GM19372 (cell line): ENCODE data around the gene AP3S1.

ENCODE experiments used
- ATAC-seq: cut with Tn5 transposase; IDR thresholded peaks from one replicate; pipeline ENCODE4 v1.9.1; 2021; ENCODE audit warnings: mild to moderate bottlenecking, low read depth, moderate library complexity; ENCODE audit not compliant: unreplicated experiment

The AP3S1 gene

DNA sequence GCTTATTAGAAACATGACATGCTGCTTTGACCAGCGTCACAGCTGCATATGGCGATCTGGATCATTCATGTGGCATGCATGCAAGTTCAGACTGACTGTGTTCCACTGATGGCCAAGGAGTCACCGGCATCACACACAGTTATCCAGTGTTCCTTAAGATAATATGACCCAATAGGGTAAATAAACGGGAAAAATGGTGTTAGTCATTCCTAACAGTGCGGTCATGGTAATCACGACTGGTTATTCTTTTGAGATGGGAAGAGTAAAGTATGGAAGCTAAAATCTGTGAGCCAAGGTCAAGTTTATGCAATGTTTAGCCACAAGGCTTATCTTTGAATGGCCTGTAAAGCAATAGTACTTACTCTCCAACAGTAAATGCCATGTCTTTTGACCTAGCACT, 91.3 kb downstream of the AP3S1 start:
- ATAC-seq: no peak

- ATAC-seq: no peak
Observed at GRCh38 chr5:115934388-115934974, 92.7 kb downstream of the AP3S1 start.

DNA sequence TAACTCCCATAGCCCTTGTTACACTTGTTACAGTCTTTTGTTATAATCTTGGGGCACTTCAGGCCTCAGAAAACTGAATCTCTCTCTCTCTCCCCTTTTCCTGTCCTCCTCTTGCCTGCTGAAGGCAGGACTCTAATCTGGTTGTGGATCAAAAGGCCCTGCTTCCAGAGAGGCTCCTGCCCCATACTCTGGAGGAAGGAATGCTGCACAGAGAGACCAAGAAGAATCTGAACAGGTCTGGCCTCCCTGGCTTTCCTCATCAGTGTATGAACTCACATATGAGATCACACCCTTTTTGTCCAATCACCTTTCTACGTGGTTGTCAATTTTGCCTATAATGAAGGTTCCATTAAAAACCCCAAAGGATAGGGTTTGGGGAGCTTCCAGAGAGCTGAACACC, 94.3 kb downstream of the AP3S1 start:
- ATAC-seq: no peak

GRCh38 chr5:115939059-115939458, 97.3 kb downstream of the AP3S1 start:
- no peak for ATAC-seq

- no peak for ATAC-seq
Observed at GRCh38 chr5:115940080-115940810, 98.5 kb downstream of the AP3S1 start.

- ATAC-seq: no peak
Observed at GRCh38 chr5:115941051-115941675, 99.4 kb downstream of the AP3S1 start.

DNA sequence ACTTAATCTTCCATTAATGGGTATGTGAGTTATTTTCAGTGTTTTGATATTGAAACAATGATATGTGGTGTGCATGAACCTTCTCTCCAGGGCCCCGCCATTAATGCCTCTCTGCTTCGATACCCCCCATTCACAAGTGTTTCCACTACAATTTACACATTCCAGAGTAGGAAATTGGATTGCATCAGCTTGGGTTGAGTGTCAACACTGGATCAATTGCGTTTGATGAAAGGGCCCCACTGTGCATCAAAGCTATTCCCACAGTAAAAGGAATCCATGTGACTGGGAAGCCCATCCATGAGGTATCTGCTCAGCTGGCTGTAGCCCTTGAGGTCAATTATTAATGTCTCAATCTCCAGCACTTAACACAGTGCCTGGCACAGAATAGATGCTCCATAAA, 102.8 kb downstream of the AP3S1 start:
- no peak for ATAC-seq

GRCh38 chr5:115946655-115947054, 104.9 kb downstream of the AP3S1 start:
- no peak for ATAC-seq

DNA sequence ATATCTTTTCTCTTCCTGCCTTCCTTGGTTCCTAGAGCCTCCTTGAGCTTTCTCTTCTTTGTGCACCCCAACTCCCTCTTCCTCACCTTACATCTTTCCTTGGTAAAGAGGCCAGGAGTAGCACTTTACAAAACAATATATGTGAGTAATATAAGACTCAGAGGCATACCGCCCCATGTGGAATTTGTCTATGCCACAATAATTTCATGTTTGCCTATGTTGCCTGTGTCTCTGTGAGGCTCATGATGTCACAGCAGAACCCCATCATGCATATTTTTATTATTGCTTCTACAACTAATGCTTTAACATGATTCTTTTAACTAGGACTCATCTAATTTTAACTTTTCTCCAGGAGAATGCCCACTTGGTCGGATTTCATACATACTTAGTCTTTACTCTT, 105.5 kb downstream of the AP3S1 start:
- no peak for ATAC-seq

DNA sequence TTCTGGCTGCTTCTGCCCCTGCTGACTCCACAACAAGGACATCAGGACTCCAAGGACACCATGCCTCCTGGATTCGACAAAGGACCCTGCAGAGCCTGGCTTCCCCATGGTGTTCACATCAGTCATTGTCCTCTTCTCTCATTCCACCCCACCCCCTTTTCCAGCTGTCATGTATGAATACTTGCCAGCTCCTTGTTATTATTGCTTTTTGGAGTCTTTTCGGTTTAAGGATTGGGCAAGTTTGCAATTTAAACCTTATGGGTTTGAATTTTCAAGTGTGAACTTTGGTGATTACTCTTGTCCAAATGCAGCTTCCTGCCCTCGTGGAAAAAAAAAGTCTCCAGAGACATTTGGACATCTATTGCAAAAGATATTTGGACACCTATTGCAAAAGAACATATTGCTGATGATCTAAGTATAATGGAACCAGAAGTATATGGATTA, 106.4 kb downstream of the AP3S1 start:
- no peak for ATAC-seq

DNA sequence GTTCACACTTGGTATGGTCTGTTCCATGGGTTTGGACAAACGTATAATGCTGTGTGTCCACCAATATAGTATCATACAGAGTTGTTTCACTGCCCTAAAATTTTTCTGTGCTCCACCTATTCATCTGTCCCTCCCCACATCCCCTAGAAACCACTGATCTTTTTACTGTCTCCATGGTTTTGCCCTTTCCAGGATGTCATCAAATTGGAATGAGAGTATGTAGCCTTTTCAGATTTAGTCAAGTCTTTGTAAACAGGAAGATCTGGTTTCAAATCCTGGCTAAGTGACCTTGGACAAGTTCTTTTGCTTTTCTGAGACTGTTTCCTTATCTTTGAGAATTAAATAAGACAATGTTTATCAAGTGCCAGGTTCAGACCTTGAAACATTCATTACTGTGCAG, 107.4 kb downstream of the AP3S1 start:
- ATAC-seq: no peak

DNA sequence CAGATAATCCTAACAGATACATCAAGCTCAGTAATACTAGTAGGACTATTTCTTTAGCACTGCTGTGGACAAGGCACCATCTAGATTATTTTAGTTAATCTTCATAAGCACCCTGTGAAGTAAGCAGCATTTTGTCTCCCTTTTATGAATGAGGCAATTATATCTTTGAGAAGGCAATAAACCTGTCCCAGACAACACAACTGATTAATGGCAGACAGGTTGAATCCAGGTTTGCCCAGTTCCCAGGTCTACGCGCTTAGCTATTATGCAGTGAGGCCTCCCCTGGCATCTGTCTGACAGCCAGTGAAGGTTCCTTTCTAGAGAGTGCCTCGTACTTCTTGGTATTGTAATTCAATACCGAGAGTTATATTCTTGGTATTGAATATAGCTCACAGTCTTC, 110.9 kb downstream of the AP3S1 start:
- no peak for ATAC-seq

DNA sequence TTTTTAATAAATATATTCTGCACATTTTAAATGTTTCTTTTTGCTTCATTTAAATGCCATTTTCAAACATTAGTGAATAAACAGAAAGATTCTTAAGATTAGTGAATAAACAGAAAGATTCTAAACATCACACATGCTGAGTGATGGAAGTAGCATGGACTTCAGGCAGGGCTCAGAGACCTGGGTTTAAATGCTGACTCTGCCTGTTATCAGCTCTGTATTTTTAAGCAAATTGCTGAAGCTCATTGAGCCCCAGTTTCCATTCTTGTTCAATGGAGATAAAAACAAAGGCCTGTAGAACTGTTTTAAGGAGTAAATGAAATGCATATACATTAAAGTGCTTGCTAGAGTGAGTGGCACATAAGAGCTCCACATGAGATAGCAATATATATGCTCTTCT, 112.4 kb downstream of the AP3S1 start:
- no peak for ATAC-seq

GRCh38 chr5:115956957-115957356, 115.2 kb downstream of the AP3S1 start:
- ATAC-seq: no peak

DNA sequence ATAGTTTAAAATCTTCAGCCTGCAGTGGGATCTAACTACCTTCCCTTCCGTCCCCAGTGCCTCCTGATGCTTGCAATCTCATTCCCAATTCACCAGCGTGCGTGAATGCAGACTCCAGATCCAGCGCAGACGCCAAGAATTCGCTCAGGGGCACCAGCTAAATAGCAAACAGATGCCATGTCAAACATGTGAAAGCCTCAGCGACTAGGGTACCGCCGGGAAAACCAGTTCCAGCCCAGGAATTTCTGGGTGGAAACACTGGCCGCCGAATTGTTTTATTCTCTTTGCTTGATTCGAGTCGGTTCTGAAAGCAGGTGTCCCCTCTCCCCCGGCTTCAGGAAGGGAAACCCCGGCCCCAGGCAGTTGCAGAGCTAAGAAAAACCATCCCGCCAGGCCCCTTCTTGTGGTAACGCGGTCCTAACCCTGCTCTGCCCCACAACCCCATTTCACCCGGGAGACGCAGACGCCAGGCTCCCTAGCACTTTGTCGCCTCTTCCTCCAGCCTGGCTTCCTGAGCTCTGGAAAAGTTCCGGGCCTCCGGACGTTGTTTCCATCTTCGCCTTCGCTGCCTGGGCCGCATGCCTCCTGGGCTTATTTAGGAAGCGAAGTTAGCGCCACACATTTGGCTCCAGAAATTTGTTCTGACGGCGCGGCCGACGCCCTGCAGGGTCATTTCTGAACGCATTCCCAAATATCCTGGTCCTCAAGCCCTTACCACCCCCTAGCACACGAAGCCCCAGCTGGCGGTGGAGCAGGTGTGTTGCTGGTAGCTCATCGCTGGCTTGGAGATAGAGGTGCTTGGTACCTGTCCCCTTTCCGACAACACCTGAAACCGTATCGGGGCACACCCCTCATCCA, 119.9 kb downstream of the AP3S1 start:
- no peak for ATAC-seq

- ATAC-seq: no peak
Observed at GRCh38 chr5:115962239-115962564, 120.5 kb downstream of the AP3S1 start, which contains the start of gene LVRN. Gene LVRN (plus strand): TSS chr5:115962475. CDS start chr5:115962618, 143 bp downstream.

DNA sequence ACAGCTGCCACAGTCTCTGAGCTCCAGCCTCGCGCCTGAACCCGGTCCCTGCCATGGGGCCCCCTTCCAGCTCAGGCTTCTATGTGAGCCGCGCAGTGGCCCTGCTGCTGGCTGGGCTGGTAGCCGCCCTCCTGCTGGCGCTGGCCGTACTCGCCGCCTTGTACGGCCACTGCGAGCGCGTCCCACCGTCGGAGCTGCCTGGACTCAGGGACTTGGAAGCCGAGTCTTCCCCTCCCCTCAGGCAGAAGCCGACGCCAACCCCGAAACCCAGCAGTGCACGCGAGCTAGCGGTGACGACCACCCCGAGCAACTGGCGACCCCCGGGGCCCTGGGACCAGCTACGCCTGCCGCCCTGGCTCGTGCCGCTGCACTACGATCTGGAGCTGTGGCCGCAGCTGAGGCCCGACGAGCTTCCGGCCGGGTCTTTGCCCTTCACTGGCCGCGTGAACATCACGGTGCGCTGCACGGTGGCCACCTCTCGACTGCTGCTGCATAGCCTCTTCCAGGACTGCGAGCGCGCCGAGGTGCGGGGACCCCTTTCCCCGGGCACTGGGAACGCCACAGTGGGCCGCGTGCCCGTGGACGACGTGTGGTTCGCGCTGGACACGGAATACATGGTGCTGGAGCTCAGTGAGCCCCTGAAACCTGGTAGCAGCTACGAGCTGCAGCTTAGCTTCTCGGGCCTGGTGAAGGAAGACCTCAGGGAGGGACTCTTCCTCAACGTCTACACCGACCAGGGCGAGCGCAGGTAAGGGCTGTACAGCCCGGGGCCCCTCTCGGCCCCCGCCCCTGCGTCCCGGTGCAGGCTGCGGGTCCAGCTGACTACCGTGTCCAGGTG, 121.0 kb downstream of the AP3S1 start:
- no peak for ATAC-seq

DNA sequence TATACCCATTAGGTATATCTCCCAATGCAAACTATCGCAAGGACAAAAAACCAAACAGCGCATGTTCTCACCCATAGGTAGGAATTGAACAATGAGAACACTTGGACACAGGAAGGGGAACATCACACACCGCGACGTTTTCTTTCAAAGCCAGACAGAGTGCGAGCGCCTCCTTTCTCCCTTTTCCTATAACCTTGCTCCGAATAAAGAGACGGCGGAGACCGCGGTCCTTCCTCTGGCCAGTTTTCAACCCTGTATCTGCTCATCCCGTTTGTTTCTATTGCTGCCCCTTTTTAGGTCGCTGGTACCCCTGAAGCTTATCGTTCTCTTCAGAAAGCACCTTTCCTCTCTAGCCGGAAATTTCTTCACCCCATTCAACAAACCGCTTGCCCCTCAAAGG, 121.8 kb downstream of the AP3S1 start:
- ATAC-seq: no peak
